Measurements from ENCODE around the gene DIP2C.
"Not testable (repeated sequence)": the region's sequence is repeated elsewhere in the genome, so short reads cannot be mapped to it uniquely, and the experiment has no call there.

The DIP2C gene

GRCh38 chr10:282294-283139, 407.0 kb downstream of the DIP2C start:
- DNase-seq, result no peak

- DNase-seq, result no peak
Measured at GRCh38 chr10:279655-280054, 409.8 kb downstream of the DIP2C start.

- no peak for DNase-seq
Measured at GRCh38 chr10:279232-279631, 410.2 kb downstream of the DIP2C start.

- no peak for DNase-seq
Measured at GRCh38 chr10:278707-279106, 410.8 kb downstream of the DIP2C start.

GRCh38 chr10:277963-278362, 411.5 kb downstream of the DIP2C start:
- no peak for DNase-seq

GRCh38 chr10:275680-276079, 413.8 kb downstream of the DIP2C start:
- no peak for DNase-seq

- DNase-seq, result no peak
Measured at GRCh38 chr10:274866-275265, 414.6 kb downstream of the DIP2C start.

- DNase-seq, result no peak
Measured at GRCh38 chr10:273088-273487, 416.4 kb downstream of the DIP2C start.

- no peak for DNase-seq
Measured at GRCh38 chr10:271722-272121, 417.7 kb downstream of the DIP2C start.

- DNase-seq, result no peak
Measured at GRCh38 chr10:271201-271600, 418.3 kb downstream of the DIP2C start.

GRCh38 chr10:269440-270074, 419.9 kb downstream of the DIP2C start:
- DNase-seq, result no peak

- DNase-seq, result no peak
Measured at GRCh38 chr10:267705-268104, 421.8 kb downstream of the DIP2C start.

- no peak for DNase-seq
Measured at GRCh38 chr10:266974-267425, 422.5 kb downstream of the DIP2C start.

GRCh38 chr10:265816-266588, 423.5 kb downstream of the DIP2C start:
- DNase-seq, result not testable (repeated sequence)

GRCh38 chr10:265074-265440, 424.4 kb downstream of the DIP2C start:
- DNase-seq, result not testable (repeated sequence)

GRCh38 chr10:264160-265073, 425.1 kb downstream of the DIP2C start:
- not testable (repeated sequence) for DNase-seq

- DNase-seq, result no peak
Measured at GRCh38 chr10:260819-261429, 428.5 kb downstream of the DIP2C start.

GRCh38 chr10:251982-252582, 437.4 kb downstream of the DIP2C start:
- no peak for DNase-seq

GRCh38 chr10:248307-248706, 441.2 kb downstream of the DIP2C start:
- no peak for DNase-seq

- DNase-seq, result no peak
Measured at GRCh38 chr10:247480-247879, 442.0 kb downstream of the DIP2C start.

GRCh38 chr10:246431-246830, 443.0 kb downstream of the DIP2C start:
- DNase-seq, result no peak

- DNase-seq, result no peak
Measured at GRCh38 chr10:244227-244626, 445.2 kb downstream of the DIP2C start.
